ENCODE results near the gene RYR1.

RYR1 gene

GRCh38 chr19:38391911-38392464 is 41.5 kb upstream of the RYR1 start:
- H3K27me3 ChIP-seq (replicated peaks in 2 of 5; ENCODE audit: control insufficient read depth in 4 of 5, insufficient read depth in 5 of 5, low read length in 4 of 5): peaks cover 6 to 99% (median 42%) of the 10 kb centered on the region in 5 experiments
- H3K9me3 ChIP-seq (ENCODE audit: control extremely low read depth in 1 of 5, control insufficient read depth in 4 of 5, insufficient read depth in 2 of 5, low read depth in 1 of 5, low read length in 4 of 5): no peaks in the 10 kb centered on the region
- DNase-seq: no peak
- no peak overlapping the region for H3K4me3 ChIP-seq (ENCODE audit: control insufficient read depth in 1 of 7, extremely low read depth in 1 of 7, insufficient read depth in 4 of 7, low read depth in 2 of 7, low read length in 6 of 7)
- no peaks in the 10 kb centered on the region for H3K36me3 ChIP-seq (ENCODE audit: control insufficient read depth in 4 of 4, insufficient read depth in 4 of 4, low read length in 3 of 4)
- ChIA-PET POLR2A (interaction anchor here (0.5 kb wide), 1 partner anchor 55 kb away, joined by 3 read pairs; no protein-coding TSS in a partner anchor), CTCF (interaction anchor here (2.0 kb wide), 1 partner anchor 11 kb away, joined by 6 read pairs; no protein-coding TSS in a partner anchor)
- peaks cover 0 to 34% (median 22%) of the 10 kb centered on the region in 4 experiments for H3K4me1 ChIP-seq (ENCODE audit: control extremely low read depth in 1 of 4, control insufficient read depth in 4 of 4, insufficient read depth in 4 of 4, low read length in 3 of 4)
- WGBS (ENCODE audit: insufficient coverage): 93% methylated on average over 6 of the region's 8 CpGs
- H3K27ac ChIP-seq (ENCODE audit: insufficient read depth in 1 of 2, low read depth in 1 of 2, low read length in 2 of 2, poor library complexity in 1 of 2, severe bottlenecking in 2 of 2): no peak overlapping the region

DNA sequence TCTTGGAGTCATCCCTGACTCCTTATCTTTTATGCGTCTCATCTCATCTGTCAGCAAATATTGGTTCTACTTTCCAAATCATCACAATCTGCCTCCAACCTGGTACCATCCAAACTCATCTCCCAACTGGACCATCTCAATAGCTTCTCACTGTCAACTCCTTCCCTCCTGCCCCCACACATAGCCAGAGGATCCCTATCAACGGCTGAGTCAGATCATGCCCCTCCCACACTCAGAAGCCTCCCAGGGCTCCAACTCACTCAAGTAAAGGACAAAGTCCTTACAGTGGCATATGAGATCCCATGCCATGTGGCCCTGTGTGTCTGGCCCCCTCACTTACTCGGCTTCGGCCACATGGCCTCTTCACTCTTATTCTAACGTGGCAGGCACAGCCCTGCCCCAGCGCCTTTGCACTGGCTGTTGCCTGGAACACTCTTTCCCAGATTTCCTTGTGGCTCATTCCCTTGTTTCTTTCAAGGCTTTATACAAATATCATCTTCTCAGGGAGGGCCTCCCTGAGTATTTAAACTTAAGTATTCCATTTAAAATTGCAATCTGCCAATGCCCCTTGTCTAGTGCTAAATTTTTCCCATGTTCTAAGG is 40.7 kb upstream of the RYR1 start:
- Histone ChIP-seq H3K27me3 (replicated peaks in 2 of 5; ENCODE audit: control insufficient read depth in 4 of 5, insufficient read depth in 5 of 5, low read length in 4 of 5) (peaks cover 6 to 99% (median 46%) of the 10 kb centered on the region in 5 experiments), H3K4me1 (ENCODE audit: control extremely low read depth in 1 of 4, control insufficient read depth in 4 of 4, insufficient read depth in 4 of 4, low read length in 3 of 4) (peaks cover 0 to 26% (median 15%) of the 10 kb centered on the region in 4 experiments), H3K27ac (ENCODE audit: insufficient read depth in 1 of 2, low read depth in 1 of 2, low read length in 2 of 2, poor library complexity in 1 of 2, severe bottlenecking in 2 of 2) (no peak overlapping the region), H3K4me3 (ENCODE audit: control insufficient read depth in 1 of 7, extremely low read depth in 1 of 7, insufficient read depth in 4 of 7, low read depth in 2 of 7, low read length in 6 of 7) (no peak overlapping the region), H3K36me3 (ENCODE audit: control insufficient read depth in 4 of 4, insufficient read depth in 4 of 4, low read length in 3 of 4) (no peaks in the 10 kb centered on the region), H3K9me3 (ENCODE audit: control extremely low read depth in 1 of 5, control insufficient read depth in 4 of 5, insufficient read depth in 2 of 5, low read depth in 1 of 5, low read length in 4 of 5) (no peaks in the 10 kb centered on the region)
- no peak for DNase-seq
- WGBS (ENCODE audit: insufficient coverage): 87% methylated on average over 6 of the region's 6 CpGs
- ChIA-PET POLR2A (no interaction called here), CTCF (no interaction called here)

GRCh38 chr19:38394488-38394887 is 39.0 kb upstream of the RYR1 start:
- no peak overlapping the region for H3K27ac ChIP-seq (ENCODE audit: insufficient read depth in 1 of 2, low read depth in 1 of 2, low read length in 2 of 2, poor library complexity in 1 of 2, severe bottlenecking in 2 of 2)
- CTCF ChIA-PET: interaction anchor here (1.1 kb wide), 1 partner anchor 9 kb away, joined by 5 read pairs; the partner anchor contains the start of gene FAM98C
- H3K36me3 ChIP-seq (ENCODE audit: control insufficient read depth in 4 of 4, insufficient read depth in 4 of 4, low read length in 3 of 4): no peaks in the 10 kb centered on the region
- peaks cover 0 to 10% (median 7%) of the 10 kb centered on the region in 4 experiments for H3K4me1 ChIP-seq (ENCODE audit: control extremely low read depth in 1 of 4, control insufficient read depth in 4 of 4, insufficient read depth in 4 of 4, low read length in 3 of 4)
- H3K4me3 ChIP-seq (ENCODE audit: control insufficient read depth in 1 of 7, extremely low read depth in 1 of 7, insufficient read depth in 4 of 7, low read depth in 2 of 7, low read length in 6 of 7): peak overlapping the region in 3 of 7 experiments; percentile 13 to 16 (median 15)
- H3K9me3 ChIP-seq (ENCODE audit: control extremely low read depth in 1 of 5, control insufficient read depth in 4 of 5, insufficient read depth in 2 of 5, low read depth in 1 of 5, low read length in 4 of 5): no peaks in the 10 kb centered on the region
- DNase-seq: peak; percentile 62 to 78 (median 73)
- H3K27me3 ChIP-seq (replicated peaks in 2 of 5; ENCODE audit: control insufficient read depth in 4 of 5, insufficient read depth in 5 of 5, low read length in 4 of 5): peaks cover 6 to 99% (median 51%) of the 10 kb centered on the region in 5 experiments
- POLR2A ChIA-PET: interaction anchor here (1.0 kb wide), 1 partner anchor 8 kb away, joined by 3 read pairs; the partner anchor contains the start of gene FAM98C
- 1% methylated on average over 10 of the region's 30 CpGs for WGBS (ENCODE audit: insufficient coverage)

- Histone ChIP-seq H3K27me3 (replicated peaks in 2 of 5; ENCODE audit: control insufficient read depth in 4 of 5, insufficient read depth in 5 of 5, low read length in 4 of 5) (peaks cover 6 to 97% (median 48%) of the 10 kb centered on the region in 5 experiments), H3K4me3 (ENCODE audit: control insufficient read depth in 1 of 7, extremely low read depth in 1 of 7, insufficient read depth in 4 of 7, low read depth in 2 of 7, low read length in 6 of 7) (peak overlapping the region in 2 of 7 experiments; percentile 19 to 23), H3K27ac (ENCODE audit: insufficient read depth in 1 of 2, low read depth in 1 of 2, low read length in 2 of 2, poor library complexity in 1 of 2, severe bottlenecking in 2 of 2) (no peak overlapping the region), H3K9me3 (ENCODE audit: control extremely low read depth in 1 of 5, control insufficient read depth in 4 of 5, insufficient read depth in 2 of 5, low read depth in 1 of 5, low read length in 4 of 5) (no peaks in the 10 kb centered on the region), H3K36me3 (ENCODE audit: control insufficient read depth in 4 of 4, insufficient read depth in 4 of 4, low read length in 3 of 4) (no peaks in the 10 kb centered on the region), H3K4me1 (ENCODE audit: control extremely low read depth in 1 of 4, control insufficient read depth in 4 of 4, insufficient read depth in 4 of 4, low read length in 3 of 4) (peaks cover 0 to 10% (median 7%) of the 10 kb centered on the region in 4 experiments)
- 6% methylated on average over 86 of the region's 86 CpGs for WGBS (ENCODE audit: insufficient coverage)
- DNase-seq: no peak
- ChIA-PET POLR2A (interaction anchor here (1.1 kb wide), 1 partner anchor 8 kb away, joined by 4 read pairs; the partner anchor contains the start of gene GGN), CTCF (interaction anchor here (1.9 kb wide), 1 partner anchor 16 kb away, joined by 4 read pairs; no protein-coding TSS in a partner anchor)
Measured at GRCh38 chr19:38395381-38396114, 37.9 kb upstream of the RYR1 start.

DNA sequence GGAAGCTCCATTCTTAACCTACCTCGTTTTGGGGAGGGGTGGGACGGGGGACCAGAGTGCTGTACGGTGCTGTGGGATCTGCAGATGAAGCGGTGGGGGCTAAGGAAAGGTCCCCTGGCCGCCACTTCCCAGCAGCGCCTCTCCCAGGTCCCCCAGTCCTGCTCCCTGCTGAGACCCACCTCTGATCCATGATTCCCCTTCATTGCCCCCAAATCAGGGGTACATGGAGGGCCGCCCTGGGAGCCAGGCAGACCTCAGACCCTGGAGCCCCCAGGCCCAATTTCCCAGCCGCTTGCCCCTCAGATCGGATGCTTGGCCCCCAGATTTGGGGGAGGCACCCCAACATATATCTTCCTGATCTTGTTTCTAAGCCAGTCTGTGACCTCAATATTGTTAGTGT is 34.4 kb upstream of the RYR1 start:
- H3K36me3 ChIP-seq (ENCODE audit: control insufficient read depth in 4 of 4, insufficient read depth in 4 of 4, low read length in 3 of 4): no peaks in the 10 kb centered on the region
- peaks cover 0 to 62% (median 34%) of the 10 kb centered on the region in 5 experiments for H3K27me3 ChIP-seq (replicated peaks in 2 of 5; ENCODE audit: control insufficient read depth in 4 of 5, insufficient read depth in 5 of 5, low read length in 4 of 5)
- ChIA-PET POLR2A (no interaction called here), CTCF (no interaction called here)
- WGBS (ENCODE audit: insufficient coverage): 77% methylated on average over 6 of the region's 9 CpGs
- DNase-seq: no peak
- no peaks in the 10 kb centered on the region for H3K9me3 ChIP-seq (ENCODE audit: control extremely low read depth in 1 of 5, control insufficient read depth in 4 of 5, insufficient read depth in 2 of 5, low read depth in 1 of 5, low read length in 4 of 5)
- no peak overlapping the region for H3K27ac ChIP-seq (ENCODE audit: insufficient read depth in 1 of 2, low read depth in 1 of 2, low read length in 2 of 2, poor library complexity in 1 of 2, severe bottlenecking in 2 of 2)
- peaks cover 0 to 22% (median 16%) of the 10 kb centered on the region in 4 experiments for H3K4me1 ChIP-seq (ENCODE audit: control extremely low read depth in 1 of 4, control insufficient read depth in 4 of 4, insufficient read depth in 4 of 4, low read length in 3 of 4)
- H3K4me3 ChIP-seq (ENCODE audit: control insufficient read depth in 1 of 7, extremely low read depth in 1 of 7, insufficient read depth in 4 of 7, low read depth in 2 of 7, low read length in 6 of 7): no peak overlapping the region

DNA sequence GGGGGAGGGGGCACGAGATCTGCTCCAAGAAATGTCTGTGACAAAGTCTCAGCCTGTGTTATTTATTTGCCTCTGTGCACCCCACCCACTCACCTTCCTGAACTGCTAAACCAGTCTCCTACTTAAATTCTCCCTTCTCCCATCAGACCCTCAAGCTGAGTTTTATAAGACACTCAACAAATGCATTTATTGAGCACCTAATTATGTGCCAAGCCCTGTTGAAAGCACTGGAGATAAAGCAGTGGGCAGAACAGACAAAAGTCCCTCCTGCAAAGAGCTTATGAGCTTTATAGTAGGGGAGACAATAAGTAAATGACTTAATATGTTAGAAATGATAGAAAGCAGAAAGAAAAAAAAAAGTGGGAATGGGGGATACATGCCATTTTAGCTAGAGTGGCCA is 34.0 kb upstream of the RYR1 start:
- 100% methylated on average over 1 of the region's 1 CpG for WGBS (ENCODE audit: insufficient coverage)
- POLR2A ChIA-PET: no interaction called here
- no peak for DNase-seq
- Histone ChIP-seq H3K9me3 (ENCODE audit: control extremely low read depth in 1 of 5, control insufficient read depth in 4 of 5, insufficient read depth in 2 of 5, low read depth in 1 of 5, low read length in 4 of 5) (no peaks in the 10 kb centered on the region), H3K36me3 (ENCODE audit: control insufficient read depth in 4 of 4, insufficient read depth in 4 of 4, low read length in 3 of 4) (no peaks in the 10 kb centered on the region), H3K27me3 (replicated peaks in 2 of 5; ENCODE audit: control insufficient read depth in 4 of 5, insufficient read depth in 5 of 5, low read length in 4 of 5) (peaks cover 0 to 57% (median 31%) of the 10 kb centered on the region in 5 experiments), H3K4me1 (ENCODE audit: control extremely low read depth in 1 of 4, control insufficient read depth in 4 of 4, insufficient read depth in 4 of 4, low read length in 3 of 4) (peaks cover 0 to 20% (median 16%) of the 10 kb centered on the region in 4 experiments), H3K27ac (ENCODE audit: insufficient read depth in 1 of 2, low read depth in 1 of 2, low read length in 2 of 2, poor library complexity in 1 of 2, severe bottlenecking in 2 of 2) (no peak overlapping the region), H3K4me3 (ENCODE audit: control insufficient read depth in 1 of 7, extremely low read depth in 1 of 7, insufficient read depth in 4 of 7, low read depth in 2 of 7, low read length in 6 of 7) (no peak overlapping the region)
- CTCF ChIA-PET: interaction anchor here (1.0 to 1.2 kb wide), 2 partner anchors 9 to 235 kb away, joined by 3 to 6 read pairs; no protein-coding TSS in a partner anchor
